GM20431 (cell line): Measurements from ENCODE around the gene ISCU.

ENCODE experiments used
- in situ Hi-C: fragments of 300-500 bp; cut with MseI, MboI; formaldehyde crosslinking; loops from one replicate; pipeline ENCODE4 v1.15.0; 2020; ENCODE audit warnings: low sequenced_read_pairs; ENCODE audit not compliant: unreplicated experiment

Gene ISCU

DNA sequence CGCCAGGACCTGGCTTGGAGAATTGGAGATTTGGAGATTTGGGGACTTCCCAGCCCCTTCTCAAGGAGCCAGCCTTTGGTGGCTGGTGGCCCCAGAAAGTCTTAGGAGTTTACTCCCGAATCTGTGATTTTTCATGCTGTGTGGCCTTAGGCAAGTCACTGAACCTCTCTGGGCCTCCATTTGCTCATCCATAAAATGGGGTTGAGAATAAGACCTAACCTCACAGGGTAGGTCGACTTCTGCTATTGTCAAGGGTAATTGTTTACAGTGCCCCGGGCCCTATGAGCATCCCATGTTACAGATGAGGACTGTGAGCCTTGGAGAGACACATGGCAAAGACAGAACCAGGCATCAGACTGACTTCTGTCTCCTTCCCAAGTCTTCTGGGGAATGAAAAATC, 51.6 kb downstream of the ISCU start:
- in situ Hi-C loops: loop anchor here (10.0 kb wide), 1 partner anchor 49 kb away; the partner anchor contains the start of genes ISCU and SART3

DNA sequence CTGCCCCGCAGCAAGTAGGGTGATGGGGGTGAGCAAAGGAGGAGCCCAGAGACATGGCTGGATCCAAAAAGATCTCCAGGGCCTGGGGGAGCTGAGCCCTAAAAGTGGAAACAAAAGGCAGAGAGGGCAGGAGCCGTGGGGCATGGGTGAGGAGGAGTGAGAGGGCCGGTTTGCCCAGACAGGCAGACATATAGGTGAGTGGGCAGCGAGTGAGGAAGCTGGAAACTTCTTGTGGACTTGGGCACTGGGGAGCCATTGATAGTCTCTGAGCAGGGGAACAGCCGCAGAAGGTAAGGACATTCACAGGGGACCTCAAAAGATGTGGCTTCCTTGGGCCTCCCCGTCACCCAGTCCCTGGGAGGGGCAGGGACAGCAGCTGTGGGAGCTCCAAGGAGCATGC, 52.2 kb downstream of the ISCU start:
- in situ Hi-C loops: loop anchor here (10.0 kb wide), 1 partner anchor 50 kb away; the partner anchor contains the start of genes ISCU and SART3

DNA sequence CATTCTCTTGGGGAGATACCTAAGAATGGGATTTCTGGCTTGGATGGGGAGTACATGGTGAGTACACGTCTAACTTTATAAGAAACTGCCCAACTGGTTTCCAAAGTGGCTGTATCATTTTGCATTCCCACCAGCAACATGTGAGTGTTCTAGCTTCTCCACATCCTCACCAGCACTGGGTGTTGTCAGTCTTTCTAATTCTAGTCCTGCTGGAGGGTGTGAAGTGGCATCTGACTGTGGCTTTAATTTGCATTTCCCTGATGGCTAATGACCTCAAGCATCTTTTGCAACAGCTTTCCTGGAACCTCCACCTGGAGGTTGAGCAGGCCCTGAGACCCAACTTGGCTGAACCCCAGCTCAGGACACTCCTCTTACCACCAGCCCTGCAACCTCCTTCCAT, 53.5 kb downstream of the ISCU start:
- in situ Hi-C loops: loop anchor here (10.0 kb wide), 1 partner anchor 51 kb away; the partner anchor contains the start of genes ISCU and SART3

DNA sequence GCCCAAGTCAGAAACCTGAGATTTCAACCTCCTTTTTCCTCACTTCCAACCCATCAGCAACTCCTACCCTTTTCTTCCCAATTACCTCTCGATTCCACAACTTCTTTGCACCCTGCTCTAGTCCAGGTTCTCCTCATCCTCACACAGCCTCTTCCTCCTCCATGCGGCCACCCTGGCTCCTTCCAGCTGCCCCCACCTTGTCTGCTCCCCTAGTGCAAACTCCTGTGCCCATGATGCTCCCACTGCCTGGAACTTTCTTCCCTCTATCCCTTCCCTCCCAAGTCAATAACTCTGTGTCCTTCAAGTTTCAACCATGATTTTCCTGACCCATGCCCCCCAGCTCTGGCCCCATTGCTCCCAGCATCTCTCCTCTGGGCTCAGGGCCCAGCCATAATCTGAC, 54.0 kb downstream of the ISCU start:
- in situ Hi-C loops: loop anchor here (10.0 kb wide), 1 partner anchor 52 kb away; the partner anchor contains the start of genes ISCU and SART3

DNA sequence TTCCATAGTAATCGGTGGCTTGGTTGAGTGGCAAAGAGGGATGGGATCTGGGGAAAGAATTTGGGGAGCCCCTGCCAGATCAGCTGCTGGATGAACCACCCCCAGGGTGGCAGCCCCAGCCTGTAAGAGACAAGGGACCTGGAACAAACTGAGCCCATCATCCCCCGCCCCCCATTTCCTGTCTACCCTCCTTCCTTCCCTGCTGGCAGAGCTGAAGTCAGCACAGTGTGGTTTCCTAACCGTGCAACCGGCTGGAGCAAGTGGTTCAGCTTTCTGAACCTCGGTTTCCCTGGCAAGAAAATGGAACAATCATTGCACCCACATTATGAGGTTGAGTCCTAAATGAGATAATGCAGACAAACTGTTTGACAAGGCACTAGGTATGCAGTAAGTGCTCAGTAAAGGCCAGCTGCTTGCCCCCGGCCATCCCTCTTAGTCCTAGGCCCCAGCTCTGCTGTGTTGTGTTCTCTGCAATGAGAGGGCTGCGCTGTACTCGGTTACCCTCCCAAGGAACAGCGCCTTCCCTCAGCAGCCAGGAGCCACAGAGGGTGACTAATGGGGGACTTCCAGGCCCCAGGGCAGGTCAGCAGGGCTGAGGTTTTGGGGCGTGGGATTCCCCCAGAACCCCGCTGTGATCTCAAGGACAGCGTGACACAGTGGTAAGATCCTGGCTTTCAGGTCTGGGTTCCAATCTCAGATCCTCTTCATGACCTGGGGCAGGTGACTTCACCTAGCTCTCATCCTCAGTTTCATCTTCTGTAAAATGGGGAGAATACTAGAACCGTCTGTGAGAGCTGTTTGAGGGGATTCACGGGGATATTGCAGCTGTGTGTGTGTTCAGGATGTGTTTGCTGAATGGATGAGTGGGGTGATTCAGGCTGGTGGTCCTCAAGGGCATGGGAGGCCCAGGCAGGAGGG, 54.8 kb downstream of the ISCU start:
- in situ Hi-C loops: loop anchor here (10.0 kb wide), 1 partner anchor 52 kb away; the partner anchor contains the start of genes ISCU and SART3

DNA sequence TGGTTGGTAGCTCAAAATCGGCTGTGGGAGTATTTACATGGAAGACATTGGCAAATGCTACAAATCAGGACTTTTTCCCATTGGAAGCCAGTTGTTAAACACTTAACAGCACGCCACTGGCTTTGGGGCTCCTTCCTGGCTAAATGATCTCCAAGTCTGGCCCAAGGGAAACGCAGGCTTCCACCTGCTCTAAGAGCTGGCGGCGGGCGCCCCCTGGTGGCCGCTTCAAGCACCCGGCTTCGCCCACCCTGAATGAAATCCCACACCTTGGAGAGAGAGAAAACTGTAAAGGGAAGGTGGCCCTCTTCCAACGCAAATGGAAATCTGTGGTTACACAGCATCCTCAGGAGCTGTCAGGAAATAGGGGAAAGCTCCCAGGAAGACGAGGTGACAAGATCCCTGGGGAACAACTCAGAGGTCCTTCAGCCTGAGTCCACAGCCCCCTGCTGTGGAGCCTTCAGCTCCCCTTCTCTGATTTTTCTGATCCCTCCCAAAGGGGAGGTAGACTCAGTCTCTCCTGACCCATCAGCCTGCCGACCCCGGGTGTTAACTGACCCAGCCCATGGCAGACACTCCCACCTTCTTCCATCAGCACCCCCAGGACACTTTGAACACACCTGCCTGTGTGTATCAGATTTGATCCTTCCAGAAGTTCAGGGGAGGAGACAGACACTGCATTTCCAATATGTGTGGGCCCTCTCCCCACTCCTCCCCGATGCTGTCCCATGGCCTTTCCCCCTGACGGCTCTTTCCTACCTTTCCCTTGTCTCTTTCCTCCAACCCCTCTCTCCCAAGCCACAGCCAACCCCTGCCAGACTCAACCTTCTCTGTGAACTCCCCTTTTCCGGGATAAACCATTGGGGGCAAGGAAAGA, 55.9 kb downstream of the ISCU start:
- in situ Hi-C loops: loop anchor here (10.0 kb wide), 1 partner anchor 54 kb away; the partner anchor contains the start of genes ISCU and SART3

DNA sequence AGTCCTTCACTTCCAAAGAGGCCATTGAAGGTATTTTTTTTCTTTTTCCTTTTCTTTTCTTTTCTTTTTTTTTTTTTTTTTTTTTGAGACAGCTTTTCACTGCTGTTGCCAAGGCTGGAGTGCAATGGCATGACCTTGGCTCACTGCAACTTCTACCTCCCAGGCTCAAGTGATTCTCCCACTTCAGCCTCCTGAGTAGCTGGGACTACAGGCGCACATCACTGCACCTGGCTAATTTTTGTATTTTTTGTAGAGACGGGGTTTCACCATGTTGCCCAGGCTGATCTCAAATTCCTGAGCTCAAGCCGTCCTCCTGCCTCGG, 56.5 kb downstream of the ISCU start:
- in situ Hi-C loops: loop anchor here (10.0 kb wide), 1 partner anchor 54 kb away; the partner anchor contains the start of genes ISCU and SART3
